AG08396 (cell line): Measurements from ENCODE around the gene CYLD.

Experiments used
- DNase-seq: peaks from one replicate; pipeline ENCODE4 v3.0.0; 2012; ENCODE audit warnings: low spot score, mixed read lengths

The CYLD gene

DNA sequence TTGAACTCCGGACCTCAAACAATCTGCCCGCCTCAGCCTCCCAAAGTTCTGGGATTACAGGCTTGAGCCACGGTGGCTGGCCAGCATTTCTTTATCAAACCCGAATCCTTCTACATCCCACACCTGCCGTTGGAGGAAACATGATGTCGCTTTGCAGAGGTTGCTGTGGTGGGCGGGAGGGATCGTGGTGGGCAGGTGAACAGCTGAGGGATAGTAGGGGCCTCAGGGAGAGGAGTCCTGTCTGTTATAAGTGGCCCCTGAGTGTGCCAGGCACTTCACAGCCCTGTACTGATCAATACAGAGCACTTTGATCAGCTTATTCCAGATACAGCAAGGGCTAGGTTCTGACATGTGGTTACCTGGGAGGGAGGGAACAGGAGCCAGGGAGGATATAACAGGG is 76.5 kb downstream of the CYLD start:
- no peak for DNase-seq

DNA sequence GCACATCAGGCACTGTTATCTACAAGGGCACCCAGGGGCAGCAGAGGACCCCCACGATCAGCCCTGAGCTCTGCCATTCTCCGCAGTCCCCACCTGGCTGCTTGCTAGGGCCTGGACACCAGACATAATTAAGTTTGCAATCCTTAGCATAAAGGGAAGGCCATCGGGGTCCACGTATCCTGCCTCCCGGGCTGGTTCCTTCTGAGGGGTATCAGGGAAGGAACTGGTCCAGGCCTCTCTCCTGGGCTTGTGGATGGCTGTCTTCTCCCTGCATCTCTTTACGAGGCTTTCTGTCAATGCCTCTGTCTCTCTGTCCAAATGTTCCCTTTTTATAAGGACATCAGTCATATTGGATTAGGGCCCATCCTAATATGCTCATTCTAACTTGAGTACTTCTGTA is 77.8 kb downstream of the CYLD start:
- no peak for DNase-seq

- DNase-seq, result no peak
Measured at GRCh38 chr16:50820225-50820624, 78.3 kb downstream of the CYLD start.

- no peak for DNase-seq
Measured at GRCh38 chr16:50821586-50821985, 79.7 kb downstream of the CYLD start.

DNA sequence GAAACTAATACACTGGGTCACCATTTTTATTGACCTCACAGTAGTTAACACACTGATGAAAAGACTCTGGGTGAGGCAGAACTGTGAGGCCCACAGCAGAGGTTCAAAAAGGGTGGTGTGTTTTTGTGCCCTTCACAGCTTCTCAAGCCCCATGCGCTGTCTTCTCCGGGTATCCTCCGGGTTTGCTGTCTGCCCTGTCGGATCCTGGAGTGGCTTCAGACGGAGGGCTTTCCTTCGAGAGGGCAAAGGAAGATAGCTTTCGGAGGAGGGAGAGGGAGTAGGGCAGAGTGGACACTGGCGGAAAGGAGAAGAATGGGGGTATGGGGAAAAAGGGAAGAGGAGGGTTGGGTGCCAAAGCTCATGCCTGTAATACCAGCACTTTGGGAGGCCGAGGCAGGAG is 80.8 kb downstream of the CYLD start:
- no peak for DNase-seq

DNA sequence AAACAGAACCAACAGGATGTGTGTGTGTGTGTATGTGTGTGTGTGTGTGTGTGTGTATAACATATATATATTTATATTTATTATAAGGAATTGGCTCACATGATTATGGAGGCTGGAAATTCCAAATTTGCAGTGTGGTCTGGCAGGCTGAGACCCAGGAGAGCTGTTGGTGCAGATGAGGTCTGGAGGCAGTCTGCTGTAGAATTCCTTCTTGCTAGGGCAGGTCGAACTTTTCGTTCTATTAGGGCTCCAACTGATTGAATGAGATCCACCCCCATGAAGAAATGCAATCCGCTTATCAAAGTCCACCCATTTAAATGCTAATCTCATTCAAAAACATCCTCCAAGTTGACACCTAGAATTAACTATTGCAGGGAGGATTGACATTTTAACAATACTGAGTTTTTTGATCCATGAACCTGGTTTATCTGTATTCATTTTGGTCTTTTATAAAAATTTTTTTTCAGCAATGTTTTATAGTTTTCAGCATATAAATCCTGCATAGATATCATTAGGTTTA is 85.0 kb downstream of the CYLD start:
- DNase-seq, result no peak

DNA sequence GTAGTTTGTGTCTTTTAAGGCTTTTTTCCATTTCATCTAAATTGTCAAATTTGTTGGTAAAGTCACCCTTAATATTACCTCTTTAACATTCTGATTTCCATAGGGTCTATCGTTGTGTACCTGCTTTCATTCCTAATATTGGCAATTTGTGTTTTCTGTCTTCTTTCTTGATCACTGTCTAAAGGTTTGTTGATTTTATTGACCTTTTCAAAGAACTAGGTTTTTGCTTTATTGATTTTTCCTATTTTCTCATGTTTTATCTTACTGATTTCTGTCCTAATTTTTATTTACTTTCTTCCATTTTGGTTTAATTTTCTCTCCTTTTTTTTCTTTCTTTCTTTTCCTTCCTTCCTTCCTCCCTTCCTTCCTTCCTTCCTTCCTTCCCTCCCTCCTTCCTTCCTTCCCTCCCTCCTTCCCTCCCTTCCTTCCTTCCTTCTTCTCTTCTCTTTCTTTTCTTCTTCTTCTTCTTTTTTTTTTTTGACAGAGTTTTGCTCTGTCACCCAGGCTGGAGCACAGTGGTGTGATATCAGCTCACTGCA is 86.3 kb downstream of the CYLD start:
- no peak for DNase-seq

DNA sequence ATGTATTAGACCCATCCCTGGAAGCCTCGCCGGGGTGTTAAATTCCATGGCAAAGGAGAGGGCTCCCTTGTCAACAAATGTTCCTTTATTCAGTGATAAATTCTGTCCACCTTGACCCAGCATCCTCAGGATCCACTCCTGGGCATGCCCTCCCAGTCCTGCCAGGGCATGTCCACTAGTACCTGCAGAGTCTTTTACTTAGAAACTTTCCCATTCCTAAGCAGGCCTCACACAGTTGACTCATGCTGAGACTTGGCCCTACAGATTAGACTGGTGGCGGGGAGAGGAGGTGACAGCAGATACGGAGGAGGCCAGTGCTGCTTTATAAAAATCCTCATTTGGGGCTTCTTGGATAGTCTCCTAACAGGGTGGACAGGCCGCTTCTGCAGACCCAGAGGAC is 88.8 kb downstream of the CYLD start:
- DNase-seq, result no peak

DNA sequence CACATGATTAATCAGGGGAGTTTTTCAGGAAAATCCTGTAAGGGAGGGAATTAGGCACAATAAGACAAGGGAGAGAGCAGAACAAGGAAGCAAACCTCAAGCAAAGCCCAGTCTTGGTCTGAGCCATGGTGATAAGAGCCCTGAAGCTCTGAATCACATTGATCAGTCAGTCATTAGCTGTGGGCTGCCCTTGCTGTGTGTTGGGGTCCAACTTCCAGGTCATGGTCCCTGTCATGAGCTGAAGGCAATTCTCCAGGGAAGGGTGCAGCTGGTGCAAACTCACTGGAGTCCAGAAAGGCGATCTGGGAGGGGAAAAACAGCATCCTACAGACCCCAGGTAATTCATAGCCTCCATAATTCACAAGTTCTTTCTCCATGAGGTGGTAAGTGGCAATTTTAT is 89.9 kb downstream of the CYLD start:
- no peak for DNase-seq

GRCh38 chr16:50833929-50834328 is 92.0 kb downstream of the CYLD start:
- no peak for DNase-seq

DNA sequence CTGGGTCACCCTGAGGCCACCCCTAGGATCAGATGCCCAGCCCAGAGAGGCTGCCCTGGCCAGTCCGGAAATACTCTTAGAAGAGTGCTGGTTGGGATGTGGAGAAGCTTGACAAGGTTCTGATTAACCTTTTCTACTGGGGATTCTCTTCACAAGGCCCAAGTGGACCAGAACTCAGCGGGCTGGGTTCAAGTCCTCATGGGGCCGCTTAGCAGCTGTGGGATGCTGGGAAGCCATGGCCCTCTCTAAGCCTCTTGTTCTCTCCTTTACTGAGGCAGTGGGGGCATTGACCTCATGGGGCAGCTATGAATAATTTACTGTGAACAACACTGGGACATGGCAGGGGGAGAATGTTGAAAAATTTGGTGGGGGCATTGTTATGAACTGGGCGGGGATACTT is 92.8 kb downstream of the CYLD start:
- no peak for DNase-seq

DNA sequence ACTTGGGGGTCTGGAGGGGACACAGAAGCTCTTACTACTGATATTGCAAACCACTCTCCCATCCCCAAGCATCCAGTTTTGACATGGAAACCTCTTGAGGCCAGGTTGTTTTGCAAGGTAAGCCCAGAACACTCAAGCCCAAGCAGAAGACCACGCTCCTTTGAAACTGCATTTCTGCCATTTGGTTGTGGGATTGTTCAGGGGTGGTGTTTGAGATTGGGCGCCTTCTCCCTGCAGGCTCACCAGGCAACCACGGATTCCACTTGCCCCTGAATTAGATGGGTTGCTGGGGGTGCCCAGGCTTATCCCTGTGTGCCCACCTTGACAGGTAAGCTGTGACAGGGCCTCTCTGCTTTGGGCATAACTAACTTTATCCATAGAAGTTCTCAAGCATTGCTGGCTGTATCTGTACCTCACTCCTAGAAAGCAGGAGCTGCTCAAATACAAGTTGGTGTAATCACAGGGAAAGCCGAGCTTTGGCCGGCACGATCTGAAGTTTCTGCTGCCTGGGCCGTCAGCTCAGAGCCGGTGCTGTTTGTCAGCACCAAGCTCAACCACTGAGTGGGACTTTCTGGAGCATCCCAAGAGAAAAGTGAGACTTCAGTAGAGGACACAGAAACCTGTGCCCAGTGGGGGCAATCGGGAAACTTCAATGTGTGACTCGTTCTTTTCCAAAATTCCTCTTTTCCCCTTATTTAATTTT is 93.6 kb downstream of the CYLD start:
- no peak for DNase-seq

- DNase-seq, result no peak
Measured at GRCh38 chr16:50836121-50836621, 94.3 kb downstream of the CYLD start.

DNA sequence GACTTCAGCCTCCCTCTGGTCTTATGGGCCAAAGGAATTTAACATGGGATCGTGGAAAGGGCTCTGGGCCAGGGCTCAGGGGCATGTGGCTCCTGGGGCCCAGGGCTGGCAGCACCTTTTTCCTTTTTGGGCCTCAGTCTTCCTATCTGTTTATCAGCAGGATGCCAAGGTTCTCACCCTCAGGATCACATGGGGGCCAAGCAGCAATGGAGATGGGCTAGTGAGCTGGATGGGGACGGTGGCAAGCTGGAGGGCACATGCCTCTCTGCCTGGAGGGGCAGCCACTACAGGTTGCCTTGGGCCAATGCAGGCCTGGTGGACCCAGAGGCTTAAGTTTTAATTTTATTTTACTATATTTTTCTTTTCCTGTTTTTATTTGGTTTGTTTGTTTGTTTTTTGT is 95.4 kb downstream of the CYLD start:
- no peak for DNase-seq

GRCh38 chr16:50838165-50838564 is 96.3 kb downstream of the CYLD start:
- no peak for DNase-seq

DNA sequence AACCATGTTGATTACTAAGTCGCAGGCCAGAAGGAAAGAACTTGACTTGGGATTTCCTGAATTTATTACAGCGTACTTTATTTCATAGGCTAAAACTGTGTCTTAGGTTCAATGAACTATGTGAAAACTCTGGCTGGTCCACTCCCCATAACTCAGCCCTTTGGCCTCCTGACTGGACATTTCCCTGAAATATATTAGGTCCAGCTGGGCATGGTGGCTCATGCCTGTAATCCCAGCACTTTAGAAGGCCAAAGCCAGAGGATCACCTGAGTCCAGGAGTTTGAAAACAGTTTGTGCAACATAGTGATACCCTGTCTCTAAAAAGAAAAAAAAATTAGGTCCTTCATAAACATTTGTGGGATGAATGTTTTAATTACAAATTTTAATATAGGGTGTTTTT is 97.0 kb downstream of the CYLD start:
- no peak for DNase-seq

- DNase-seq, result no peak
Measured at GRCh38 chr16:50839356-50839755, 97.5 kb downstream of the CYLD start.

GRCh38 chr16:50839920-50840729 is 98.2 kb downstream of the CYLD start:
- DNase-seq, result no peak

- no peak for DNase-seq
Measured at GRCh38 chr16:50841081-50841886, 99.4 kb downstream of the CYLD start.

- no peak for DNase-seq
Measured at GRCh38 chr16:50842013-50842505, 100.2 kb downstream of the CYLD start.

- DNase-seq, result no peak
Measured at GRCh38 chr16:50842589-50842988, 100.7 kb downstream of the CYLD start.

DNA sequence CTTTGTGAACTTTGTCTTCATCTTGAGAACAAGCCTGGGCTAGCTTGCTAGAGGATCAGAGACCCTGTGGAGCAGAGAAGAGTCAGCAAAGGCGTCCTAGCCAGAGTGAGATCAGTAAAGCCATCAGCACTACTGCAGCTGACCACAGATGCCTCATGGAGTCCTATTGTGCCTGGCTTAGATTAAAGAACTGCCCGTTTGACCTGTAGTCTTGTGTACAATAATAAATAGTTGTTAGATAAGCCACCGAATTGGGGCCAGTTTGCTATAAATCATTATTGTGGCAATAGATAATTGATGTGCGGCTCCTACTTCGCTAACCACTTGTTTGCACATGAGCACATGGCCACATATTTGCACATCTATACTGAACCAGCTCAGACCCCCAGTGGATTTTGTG is 103.0 kb downstream of the CYLD start:
- no peak for DNase-seq
